Esophagus muscularis mucosa (tissue), 4 donors: Measurements from ENCODE around the gene FAM120B.

Source experiments
- EP300 ChIP-seq: sonication (generic); formaldehyde crosslinking; IDR thresholded peaks from one replicate; pipeline ENCODE4 v1.6.1; 2017; ENCODE audit warnings: antibody characterized with exemption
- POLR2A ChIP-seq: fragments of 450-650 bp; IDR thresholded peaks from one replicate; pipeline ENCODE4 v1.6.1; 2017; ENCODE audit warnings: antibody characterized with exemption, moderate library complexity, mild to moderate bottlenecking, low read depth
- TF ChIP-seq, protein P1 (sequence below), 3 experiments: fragments of 200-600 bp in 2 of 3; fragments of 450-650 bp in 1 of 3; sonication (generic) in 2 of 3; IDR thresholded peaks; one replicate each; pipeline ENCODE4 v1.5.1; 2017 to 2019; ENCODE audit warnings: antibody characterized with exemption in 3 of 3, mild to moderate bottlenecking in 2 of 3, moderate library complexity in 1 of 3

DNA sequence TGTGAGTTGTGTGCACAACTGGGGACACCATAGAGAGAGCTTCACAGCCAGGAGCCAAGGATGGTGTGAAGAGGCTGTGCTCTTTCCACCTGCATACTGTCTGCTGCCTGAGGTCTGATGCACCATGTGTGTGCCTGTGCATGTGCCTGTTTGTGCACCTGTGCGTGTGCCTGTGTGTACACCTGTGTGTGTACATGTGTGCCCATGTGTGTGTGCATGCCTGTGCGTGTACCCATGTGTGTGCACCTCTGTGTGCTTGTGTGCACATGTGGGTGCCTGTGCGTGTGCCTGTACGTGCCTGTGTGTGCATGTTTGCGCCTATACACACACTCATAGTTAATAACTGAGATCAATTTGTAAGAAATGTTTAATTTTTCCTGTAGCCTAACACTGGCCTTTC, 51.3 kb downstream of the FAM120B start:
- TF ChIP-seq POLR2A, result no peak
- TF ChIP-seq, protein P1, sequence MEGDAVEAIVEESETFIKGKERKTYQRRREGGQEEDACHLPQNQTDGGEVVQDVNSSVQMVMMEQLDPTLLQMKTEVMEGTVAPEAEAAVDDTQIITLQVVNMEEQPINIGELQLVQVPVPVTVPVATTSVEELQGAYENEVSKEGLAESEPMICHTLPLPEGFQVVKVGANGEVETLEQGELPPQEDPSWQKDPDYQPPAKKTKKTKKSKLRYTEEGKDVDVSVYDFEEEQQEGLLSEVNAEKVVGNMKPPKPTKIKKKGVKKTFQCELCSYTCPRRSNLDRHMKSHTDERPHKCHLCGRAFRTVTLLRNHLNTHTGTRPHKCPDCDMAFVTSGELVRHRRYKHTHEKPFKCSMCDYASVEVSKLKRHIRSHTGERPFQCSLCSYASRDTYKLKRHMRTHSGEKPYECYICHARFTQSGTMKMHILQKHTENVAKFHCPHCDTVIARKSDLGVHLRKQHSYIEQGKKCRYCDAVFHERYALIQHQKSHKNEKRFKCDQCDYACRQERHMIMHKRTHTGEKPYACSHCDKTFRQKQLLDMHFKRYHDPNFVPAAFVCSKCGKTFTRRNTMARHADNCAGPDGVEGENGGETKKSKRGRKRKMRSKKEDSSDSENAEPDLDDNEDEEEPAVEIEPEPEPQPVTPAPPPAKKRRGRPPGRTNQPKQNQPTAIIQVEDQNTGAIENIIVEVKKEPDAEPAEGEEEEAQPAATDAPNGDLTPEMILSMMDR (IDR thresholded peaks at IDR 0.05), result no peak
- no peak for TF ChIP-seq EP300
